Central memory CD8-positive, alpha-beta T cell (primary cell): ENCODE measurements around the gene ADCY9.
"Not testable (repeated sequence)": the region's sequence is repeated elsewhere in the genome, so short reads cannot be mapped to it uniquely, and the experiment has no call there.

ENCODE experiments used
- ATAC-seq: fragments of 150-1000 bp; cut with Tn5 transposase; replicated peaks from 2 replicates; pipeline ENCODE4 v1.10.0; 2022; ENCODE audit warnings: mild to moderate bottlenecking, moderate FRiP score, moderate number of reproducible peaks; ENCODE audit not compliant: poor library complexity, severe bottlenecking; ENCODE audit errors: extremely low read depth
- DNase-seq, 2 donors: peaks; one replicate each; pipeline ENCODE4 v3.0.0; 2021; ENCODE audit warnings: low spot score in 2 of 2
- H3K27ac Mint-ChIP-seq: one replicate; pipeline ENCODE4 v1.8.0; 2022; ENCODE audit warnings: low read depth, mild to moderate bottlenecking, moderate library complexity, mixed read lengths
- H3K27me3 Mint-ChIP-seq: one replicate; pipeline ENCODE4 v1.8.0; 2022; ENCODE audit warnings: mixed read lengths
- H3K36me3 Mint-ChIP-seq: one replicate; pipeline ENCODE4 v1.8.0; 2022; ENCODE audit warnings: mild to moderate bottlenecking, moderate library complexity, mixed read lengths; ENCODE audit not compliant: insufficient read depth
- H3K4me1 Mint-ChIP-seq: one replicate; pipeline ENCODE4 v1.8.0; 2022; ENCODE audit warnings: mixed read lengths
- H3K4me3 Mint-ChIP-seq: one replicate; pipeline ENCODE4 v1.8.0; 2022; ENCODE audit warnings: mild to moderate bottlenecking, moderate library complexity, mixed read lengths
- H3K9me3 Mint-ChIP-seq: one replicate; pipeline ENCODE4 v1.8.0; 2022; ENCODE audit warnings: mixed read lengths

ADCY9 gene

GRCh38 chr16:3949287-3949686 lies 167.0 kb downstream of the ADCY9 start:
- Mint-ChIP-seq H3K9me3 (no peaks in the 10 kb centered on the region), H3K4me1 (no peaks in the 10 kb centered on the region), H3K36me3 (no peaks in the 10 kb centered on the region), H3K27me3 (peaks cover 27% of the 10 kb centered on the region), H3K4me3 (no peak overlapping the region), H3K27ac (no peak overlapping the region)
- DNase-seq (no peak), ATAC-seq (no peak)

- peaks cover 24% of the 10 kb centered on the region for H3K27me3 Mint-ChIP-seq
These were observed 167.8 kb downstream of the ADCY9 start for GRCh38 chr16:3948378-3948995.

GRCh38 chr16:3946604-3947180 lies 169.6 kb downstream of the ADCY9 start:
- Mint-ChIP-seq H3K36me3 (no peaks in the 10 kb centered on the region), H3K4me1 (no peaks in the 10 kb centered on the region), H3K4me3 (no peak overlapping the region), H3K9me3 (peaks cover 5% of the 10 kb centered on the region), H3K27ac (no peak overlapping the region), H3K27me3 (peaks cover 14% of the 10 kb centered on the region)
- no peak for ATAC-seq
- DNase-seq, result no peak

More at GRCh38 chr16:3948378-3948995, 167.8 kb downstream of the ADCY9 start:
- DNase-seq, result no peak
- Mint-ChIP-seq H3K4me1 (no peaks in the 10 kb centered on the region), H3K9me3 (no peaks in the 10 kb centered on the region), H3K36me3 (no peaks in the 10 kb centered on the region), H3K27ac (no peak overlapping the region), H3K4me3 (no peak overlapping the region)
- ATAC-seq, result no peak

- DNase-seq, result no peak
These were observed 170.3 kb downstream of the ADCY9 start for GRCh38 chr16:3945751-3946603.

GRCh38 chr16:3944457-3944856 lies 171.8 kb downstream of the ADCY9 start:
- ATAC-seq, DNase-seq, H3K4me3 Mint-ChIP-seq, H3K36me3 Mint-ChIP-seq, H3K27ac Mint-ChIP-seq, H3K9me3 Mint-ChIP-seq, H3K4me1 Mint-ChIP-seq, H3K27me3 Mint-ChIP-seq: not testable (repeated sequence)

More at GRCh38 chr16:3945751-3946603, 170.3 kb downstream of the ADCY9 start:
- Mint-ChIP-seq H3K4me1 (no peaks in the 10 kb centered on the region), H3K9me3 (peaks cover 5% of the 10 kb centered on the region), H3K36me3 (no peaks in the 10 kb centered on the region), H3K27ac (no peak overlapping the region), H3K27me3 (peaks cover 11% of the 10 kb centered on the region), H3K4me3 (no peak overlapping the region)
- ATAC-seq, result no peak

GRCh38 chr16:3942146-3942545 lies 174.1 kb downstream of the ADCY9 start:
- H3K9me3 Mint-ChIP-seq, H3K27ac Mint-ChIP-seq, H3K27me3 Mint-ChIP-seq, DNase-seq, H3K4me3 Mint-ChIP-seq, H3K36me3 Mint-ChIP-seq, ATAC-seq, H3K4me1 Mint-ChIP-seq: not testable (repeated sequence)

- Mint-ChIP-seq H3K4me3 (no peak overlapping the region), H3K36me3 (peaks cover 5% of the 10 kb centered on the region), H3K27ac (no peak overlapping the region), H3K9me3 (peaks cover 5% of the 10 kb centered on the region), H3K27me3 (no peaks in the 10 kb centered on the region), H3K4me1 (no peaks in the 10 kb centered on the region)
- ATAC-seq, result no peak
- peak; percentile 37 to 58 for DNase-seq
These were observed 177.2 kb downstream of the ADCY9 start for GRCh38 chr16:3938843-3939624.

- H3K27ac Mint-ChIP-seq, result no peak overlapping the region
- DNase-seq (no peak), ATAC-seq (no peak)
- no peaks in the 10 kb centered on the region for H3K4me1 Mint-ChIP-seq
- H3K36me3 Mint-ChIP-seq, result peaks cover 5% of the 10 kb centered on the region
- peaks cover 5% of the 10 kb centered on the region for H3K9me3 Mint-ChIP-seq
- H3K27me3 Mint-ChIP-seq, result no peaks in the 10 kb centered on the region
- H3K4me3 Mint-ChIP-seq, result peak overlapping the region; percentile 11
These were observed 177.8 kb downstream of the ADCY9 start for GRCh38 chr16:3938471-3938842.

GRCh38 chr16:3937066-3937875 lies 179.0 kb downstream of the ADCY9 start:
- no peaks in the 10 kb centered on the region for H3K27me3 Mint-ChIP-seq
- no peak overlapping the region for H3K27ac Mint-ChIP-seq
- H3K4me3 Mint-ChIP-seq, result no peak overlapping the region
- peaks cover 4% of the 10 kb centered on the region for H3K9me3 Mint-ChIP-seq
- peaks cover 5% of the 10 kb centered on the region for H3K36me3 Mint-ChIP-seq
- DNase-seq (no peak), ATAC-seq (no peak)
- no peaks in the 10 kb centered on the region for H3K4me1 Mint-ChIP-seq

- H3K27ac Mint-ChIP-seq, result no peak overlapping the region
- H3K27me3 Mint-ChIP-seq, result no peaks in the 10 kb centered on the region
- H3K9me3 Mint-ChIP-seq, result no peaks in the 10 kb centered on the region
- H3K4me1 Mint-ChIP-seq, result no peaks in the 10 kb centered on the region
- no peak overlapping the region for H3K4me3 Mint-ChIP-seq
- H3K36me3 Mint-ChIP-seq, result peaks cover 5% of the 10 kb centered on the region
- DNase-seq (no peak), ATAC-seq (no peak)
These were observed 180.3 kb downstream of the ADCY9 start for GRCh38 chr16:3935921-3936320.

GRCh38 chr16:3934491-3935181 lies 181.6 kb downstream of the ADCY9 start:
- no peak overlapping the region for H3K27ac Mint-ChIP-seq
- H3K4me3 Mint-ChIP-seq, result no peak overlapping the region
- H3K36me3 Mint-ChIP-seq, result peaks cover 5% of the 10 kb centered on the region
- no peaks in the 10 kb centered on the region for H3K9me3 Mint-ChIP-seq
- H3K4me1 Mint-ChIP-seq, result no peaks in the 10 kb centered on the region
- ATAC-seq (no peak), DNase-seq (no peak)
- no peaks in the 10 kb centered on the region for H3K27me3 Mint-ChIP-seq
